DOHH2 (cell line): ENCODE data around the gene ZNRF3.

Experiments used
- H3F3A ChIP-seq: fragments of 200-600 bp; sonication (generic), shearing (Covaris generic); 2 replicates; pipeline ENCODE4 v1.6.0; 2016; ENCODE audit warnings: antibody characterized with exemption, mild to moderate bottlenecking; ENCODE audit not compliant: control insufficient read depth, insufficient read depth
- H3K27ac ChIP-seq: fragments of 200-600 bp; sonication (generic); 2 replicates; pipeline ENCODE4 v1.5.1; 2014; ENCODE audit warnings: low read depth, mild to moderate bottlenecking, low read length, moderate library complexity
- H3K27me3 ChIP-seq: fragments of 200-600 bp; sonication (generic); 2 replicates; pipeline ENCODE4 v1.6.1; 2014; ENCODE audit warnings: mild to moderate bottlenecking, low read length, mixed read lengths; ENCODE audit not compliant: control insufficient read depth
- H3K36me3 ChIP-seq: fragments of 200-600 bp; sonication (generic); 2 replicates; pipeline ENCODE4 v1.6.1; 2014; ENCODE audit warnings: mild to moderate bottlenecking, low read length, moderate library complexity, mixed read lengths; ENCODE audit not compliant: control insufficient read depth
- H3K4me1 ChIP-seq: fragments of 200-600 bp; sonication (generic); 2 replicates; pipeline ENCODE4 v1.6.1; 2014; ENCODE audit warnings: mild to moderate bottlenecking, low read length, mixed read lengths; ENCODE audit not compliant: control insufficient read depth
- H3K4me2 ChIP-seq: fragments of 200-600 bp; sonication (generic); 2 replicates; pipeline ENCODE4 v1.6.0; 2014; ENCODE audit warnings: mild to moderate bottlenecking, low read length, moderate library complexity
- H3K4me3 ChIP-seq: fragments of 200-600 bp; sonication (generic); 2 replicates; pipeline ENCODE4 v1.5.1; 2014; ENCODE audit warnings: mild to moderate bottlenecking, low read length, mixed read lengths
- H3K79me2 ChIP-seq: fragments of 200-600 bp; sonication (generic); 2 replicates; pipeline ENCODE4 v1.6.1; 2014; ENCODE audit warnings: mild to moderate bottlenecking, low read length, mixed read lengths; ENCODE audit not compliant: control insufficient read depth
- H3K9me2 ChIP-seq: fragments of 200-600 bp; sonication (generic); replicated peaks from 2 replicates; pipeline ENCODE4 v1.6.1; 2014; ENCODE audit warnings: mild to moderate bottlenecking, low read length, mixed read lengths; ENCODE audit not compliant: control insufficient read depth
- H3K9me3 ChIP-seq: fragments of 200-600 bp; sonication (generic); 2 replicates; pipeline ENCODE4 v1.6.1; 2014; ENCODE audit warnings: antibody characterized with exemption, low read length, mixed read lengths; ENCODE audit not compliant: control insufficient read depth, insufficient read depth
- H4K20me1 ChIP-seq: fragments of 200-600 bp; sonication (generic); 2 replicates; pipeline ENCODE4 v1.6.0; 2014; ENCODE audit warnings: low read depth, mild to moderate bottlenecking, antibody characterized with exemption, low read length, moderate library complexity; ENCODE audit not compliant: control insufficient read depth, insufficient read depth
- CTCF ChIP-seq: fragments of 200-600 bp; sonication (generic); IDR thresholded peaks from one replicate; pipeline ENCODE4 v1.5.1; 2014; ENCODE audit warnings: antibody characterized with exemption, mild to moderate bottlenecking, low read depth, low read length; ENCODE audit not compliant: poor library complexity, severe bottlenecking
- EZH2phosphoT487 ChIP-seq: fragments of 200-600 bp; sonication (generic); IDR thresholded peaks from 2 replicates; pipeline ENCODE4 v1.6.1; 2017; ENCODE audit warnings: borderline replicate concordance, mild to moderate bottlenecking, antibody characterized with exemption, low read length, moderate library complexity, mixed read lengths

Gene ZNRF3

GRCh38 chr22:28874811-28875320 lies 8.5 kb upstream of the ZNRF3 start:
- Histone ChIP-seq H3K4me2 (no peak overlapping the region), H3K79me2 (no peaks in the 10 kb centered on the region), H3K9me3 (no peaks in the 10 kb centered on the region), H3K36me3 (no peaks in the 10 kb centered on the region), H3K9me2 (no peaks in the 10 kb centered on the region), H3K4me3 (no peak overlapping the region), H3K27me3 (no peaks in the 10 kb centered on the region), H3K4me1 (peaks cover 2% of the 10 kb centered on the region; the same call in 1 of the 2 replicates), H4K20me1 (no peaks in the 10 kb centered on the region), H3F3A (no peaks in the 10 kb centered on the region), H3K27ac (no peak overlapping the region)
- no peak for TF ChIP-seq CTCF
- no peak for TF ChIP-seq EZH2phosphoT487

GRCh38 chr22:28882545-28882877 lies 861 bp upstream of the ZNRF3 start:
- H3F3A ChIP-seq: no peaks in the 10 kb centered on the region
- no peak overlapping the region for H3K4me3 ChIP-seq
- H3K4me1 ChIP-seq: peaks cover 6% of the 10 kb centered on the region; the same call in 1 of the 2 replicates
- no peaks in the 10 kb centered on the region for H3K9me3 ChIP-seq
- H3K36me3 ChIP-seq: no peaks in the 10 kb centered on the region
- no peak overlapping the region; the same call in 1 of the 2 replicates for H3K4me2 ChIP-seq
- H3K27ac ChIP-seq: no peak overlapping the region
- TF ChIP-seq CTCF: no peak
- TF ChIP-seq EZH2phosphoT487: no peak
- H3K9me2 ChIP-seq: no peaks in the 10 kb centered on the region
- H3K79me2 ChIP-seq: no peaks in the 10 kb centered on the region
- H4K20me1 ChIP-seq: no peaks in the 10 kb centered on the region
- H3K27me3 ChIP-seq: peaks cover 30% of the 10 kb centered on the region

- TF ChIP-seq CTCF: no peak
- no peak for TF ChIP-seq EZH2phosphoT487
- H4K20me1 ChIP-seq: no peaks in the 10 kb centered on the region
- H3F3A ChIP-seq: no peaks in the 10 kb centered on the region
- H3K9me3 ChIP-seq: no peaks in the 10 kb centered on the region
- H3K27me3 ChIP-seq: peaks cover 34% of the 10 kb centered on the region
- peak overlapping the region; percentile 39; the same call in 1 of the 2 replicates for H3K4me2 ChIP-seq
- no peaks in the 10 kb centered on the region for H3K36me3 ChIP-seq
- no peaks in the 10 kb centered on the region for H3K79me2 ChIP-seq
- no peaks in the 10 kb centered on the region for H3K9me2 ChIP-seq
- peak overlapping the region; percentile 38 for H3K4me3 ChIP-seq
- no peak overlapping the region for H3K27ac ChIP-seq
- H3K4me1 ChIP-seq: peaks cover 6% of the 10 kb centered on the region; the same call in 1 of the 2 replicates
Measured at GRCh38 chr22:28883657-28883916, 215 bp downstream of the ZNRF3 start.
